ENCODE measurements around the gene NMT1.

DNA sequence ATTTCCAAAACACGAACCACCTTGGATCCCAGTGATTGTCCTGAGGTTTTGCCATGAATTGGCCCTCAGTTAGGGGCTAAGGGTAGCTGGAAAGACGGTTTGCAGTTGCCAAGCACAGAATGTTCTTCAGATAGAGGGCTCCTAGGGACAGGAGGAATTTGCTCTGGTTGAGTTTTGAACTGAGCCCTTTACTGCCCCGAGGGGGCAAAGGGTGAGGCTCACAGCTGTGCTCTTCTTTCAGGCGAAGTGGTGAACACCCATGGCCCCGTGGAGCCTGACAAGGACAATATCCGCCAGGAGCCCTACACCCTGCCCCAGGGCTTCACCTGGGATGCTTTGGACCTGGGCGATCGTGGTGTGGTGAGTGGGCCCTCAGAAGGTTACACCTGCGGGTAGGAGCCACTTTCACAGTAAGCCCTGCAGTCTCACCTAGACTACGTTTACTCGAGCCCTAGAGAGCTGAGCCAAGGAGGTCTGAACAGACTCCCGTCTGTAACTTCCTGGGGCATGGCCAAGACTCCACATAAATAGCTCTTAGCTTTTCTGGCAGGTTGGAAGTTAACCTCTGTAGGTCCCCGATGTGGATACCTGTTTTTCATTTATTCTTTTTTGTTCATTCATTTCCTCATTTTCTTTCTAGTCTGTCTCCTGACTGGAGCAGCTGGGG, 32.5 kb downstream of the NMT1 start:
- TF ChIP-seq, protein P1, sequence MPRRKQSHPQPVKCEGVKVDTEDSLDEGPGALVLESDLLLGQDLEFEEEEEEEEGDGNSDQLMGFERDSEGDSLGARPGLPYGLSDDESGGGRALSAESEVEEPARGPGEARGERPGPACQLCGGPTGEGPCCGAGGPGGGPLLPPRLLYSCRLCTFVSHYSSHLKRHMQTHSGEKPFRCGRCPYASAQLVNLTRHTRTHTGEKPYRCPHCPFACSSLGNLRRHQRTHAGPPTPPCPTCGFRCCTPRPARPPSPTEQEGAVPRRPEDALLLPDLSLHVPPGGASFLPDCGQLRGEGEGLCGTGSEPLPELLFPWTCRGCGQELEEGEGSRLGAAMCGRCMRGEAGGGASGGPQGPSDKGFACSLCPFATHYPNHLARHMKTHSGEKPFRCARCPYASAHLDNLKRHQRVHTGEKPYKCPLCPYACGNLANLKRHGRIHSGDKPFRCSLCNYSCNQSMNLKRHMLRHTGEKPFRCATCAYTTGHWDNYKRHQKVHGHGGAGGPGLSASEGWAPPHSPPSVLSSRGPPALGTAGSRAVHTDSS (tag by site-specific recombination; IDR thresholded peaks at IDR 0.05), result no peak
- TF ChIP-seq, protein P2, sequence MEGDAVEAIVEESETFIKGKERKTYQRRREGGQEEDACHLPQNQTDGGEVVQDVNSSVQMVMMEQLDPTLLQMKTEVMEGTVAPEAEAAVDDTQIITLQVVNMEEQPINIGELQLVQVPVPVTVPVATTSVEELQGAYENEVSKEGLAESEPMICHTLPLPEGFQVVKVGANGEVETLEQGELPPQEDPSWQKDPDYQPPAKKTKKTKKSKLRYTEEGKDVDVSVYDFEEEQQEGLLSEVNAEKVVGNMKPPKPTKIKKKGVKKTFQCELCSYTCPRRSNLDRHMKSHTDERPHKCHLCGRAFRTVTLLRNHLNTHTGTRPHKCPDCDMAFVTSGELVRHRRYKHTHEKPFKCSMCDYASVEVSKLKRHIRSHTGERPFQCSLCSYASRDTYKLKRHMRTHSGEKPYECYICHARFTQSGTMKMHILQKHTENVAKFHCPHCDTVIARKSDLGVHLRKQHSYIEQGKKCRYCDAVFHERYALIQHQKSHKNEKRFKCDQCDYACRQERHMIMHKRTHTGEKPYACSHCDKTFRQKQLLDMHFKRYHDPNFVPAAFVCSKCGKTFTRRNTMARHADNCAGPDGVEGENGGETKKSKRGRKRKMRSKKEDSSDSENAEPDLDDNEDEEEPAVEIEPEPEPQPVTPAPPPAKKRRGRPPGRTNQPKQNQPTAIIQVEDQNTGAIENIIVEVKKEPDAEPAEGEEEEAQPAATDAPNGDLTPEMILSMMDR (tag by site-specific recombination; IDR thresholded peaks at IDR 0.05), result no peak
- TF ChIP-seq, protein P3, sequence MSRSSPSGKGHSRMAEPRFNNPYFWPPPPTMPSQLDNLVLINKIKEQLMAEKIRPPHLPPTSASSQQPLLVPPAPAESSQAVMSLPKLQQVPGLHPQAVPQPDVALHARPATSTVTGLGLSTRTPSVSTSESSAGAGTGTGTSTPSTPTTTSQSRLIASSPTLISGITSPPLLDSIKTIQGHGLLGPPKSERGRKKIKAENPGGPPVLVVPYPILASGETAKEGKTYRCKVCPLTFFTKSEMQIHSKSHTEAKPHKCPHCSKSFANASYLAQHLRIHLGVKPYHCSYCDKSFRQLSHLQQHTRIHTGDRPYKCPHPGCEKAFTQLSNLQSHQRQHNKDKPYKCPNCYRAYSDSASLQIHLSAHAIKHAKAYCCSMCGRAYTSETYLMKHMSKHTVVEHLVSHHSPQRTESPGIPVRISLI (tag by site-specific recombination; IDR thresholded peaks at IDR 0.05), result no peak
- TF ChIP-seq ZNF785 (tag by site-specific recombination; IDR thresholded peaks at IDR 0.05), result no peak
- no peak for TF ChIP-seq ZNF48 (tag by site-specific recombination; IDR thresholded peaks at IDR 0.05)
- TF ChIP-seq GLI4 (tag by site-specific recombination; IDR thresholded peaks at IDR 0.05), result no peak

Data from HEK293 (cell line).